COLO668 (cell line): ENCODE results near the gene MTCH2.
"Not testable (repeated sequence)": the region's sequence is repeated elsewhere in the genome, so short reads cannot be mapped to it uniquely, and the experiment has no call there.

Experiments
- DNase-seq: peaks from one replicate; lab custom pipeline; 2025; ENCODE audit not compliant: unreplicated experiment; lab: John Stamatoyannopoulos, UW

MTCH2 gene

DNA sequence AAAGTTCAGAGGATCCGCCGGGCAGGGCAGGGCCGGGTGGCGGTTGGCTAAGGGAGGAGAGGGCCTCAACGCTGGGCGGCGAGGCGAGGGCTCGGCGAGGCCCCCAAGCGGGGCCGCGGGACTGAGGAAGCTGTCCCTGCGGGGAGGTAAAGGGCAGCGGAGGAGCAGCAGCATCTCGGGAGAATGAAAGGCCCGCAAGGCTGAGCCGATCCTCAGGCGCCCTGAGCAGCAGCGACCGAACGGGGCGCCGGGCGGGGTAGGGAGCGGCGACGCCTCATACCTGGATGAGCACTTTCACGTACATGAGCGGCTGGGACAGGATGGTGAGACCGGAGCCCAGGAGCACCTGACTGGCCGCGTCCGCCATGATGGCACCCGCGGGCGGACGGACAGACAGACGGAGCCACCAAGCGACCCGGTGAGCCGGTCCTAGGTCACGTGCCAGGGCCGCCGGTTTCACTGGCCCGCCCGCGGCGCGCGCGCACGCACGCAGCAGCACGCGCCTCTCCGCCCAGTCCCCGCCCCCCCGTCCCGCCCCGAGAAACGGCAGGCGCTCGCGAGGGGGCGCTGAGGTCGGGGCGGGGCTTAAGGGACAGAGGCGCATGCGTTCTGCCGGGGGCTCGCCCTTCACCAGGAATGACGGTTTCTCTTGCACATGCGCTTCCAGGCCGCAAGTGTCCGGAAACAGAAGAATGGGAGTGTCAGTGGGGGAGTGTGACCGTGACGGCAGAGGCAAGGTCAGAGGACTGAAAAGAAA lies at the start of gene MTCH2:
TSS of gene MTCH2 (minus strand) at position 461 of the 757 bp plus-strand sequence. CDS start at position 367, 94 bp downstream.
- peak; percentile 99 for DNase-seq

DNA sequence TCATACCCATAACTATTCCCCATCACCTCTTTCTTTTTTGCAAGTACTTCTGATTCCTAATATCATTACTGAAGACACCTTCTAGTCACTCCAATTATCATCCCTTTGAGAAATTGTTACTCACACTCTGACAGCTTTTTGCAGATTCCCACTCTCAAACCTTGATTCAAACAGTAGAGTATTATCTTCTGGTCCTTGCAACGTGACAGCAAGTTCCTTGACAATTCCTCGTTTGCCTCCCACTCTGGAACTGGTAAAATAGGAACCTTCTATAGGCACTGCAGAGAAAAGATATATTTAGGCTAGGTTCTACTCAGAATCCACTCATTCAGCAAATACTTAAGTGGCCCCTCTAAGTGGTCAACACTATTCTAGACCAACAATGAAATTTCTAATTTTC lies 49.6 kb upstream of the MTCH2 start:
- DNase-seq: no peak

DNA sequence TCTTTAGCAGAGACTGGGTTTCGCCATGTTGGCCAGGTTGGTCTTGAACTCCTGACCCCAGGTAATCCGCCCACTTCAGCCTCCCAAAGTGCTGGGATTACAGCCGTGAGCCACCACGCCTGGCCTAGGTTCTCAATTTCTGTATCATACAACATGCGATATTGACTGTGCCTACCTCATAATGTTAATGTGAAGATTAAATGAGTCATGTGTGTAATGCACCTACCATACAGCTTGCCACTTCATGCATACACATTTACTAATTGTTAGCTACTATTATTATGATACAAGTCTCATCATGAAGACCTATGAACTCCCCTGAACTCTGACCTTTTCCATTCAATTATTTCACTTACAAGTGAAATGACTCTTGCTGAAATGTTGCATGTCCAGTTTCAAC lies 47.1 kb upstream of the MTCH2 start:
- DNase-seq: no peak

DNA sequence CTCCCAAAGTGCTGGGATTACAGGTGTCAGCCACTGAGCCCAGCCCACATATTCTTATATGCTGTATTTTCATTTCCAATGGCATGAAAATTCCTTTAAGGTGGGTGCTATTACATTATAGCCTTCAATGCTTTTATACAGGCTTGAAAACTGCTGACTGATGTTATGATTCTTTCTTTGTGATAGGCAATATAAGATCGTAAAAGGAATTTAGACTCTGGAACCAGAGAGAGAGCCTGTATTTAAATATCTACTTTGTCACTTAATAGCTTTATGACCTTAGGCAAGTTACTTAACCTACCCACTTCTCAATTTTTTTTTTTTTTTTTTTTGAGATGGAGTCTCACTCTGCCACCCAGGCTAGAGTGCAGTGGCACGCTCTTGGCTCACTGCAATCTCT lies 46.6 kb upstream of the MTCH2 start:
- no peak for DNase-seq

DNA sequence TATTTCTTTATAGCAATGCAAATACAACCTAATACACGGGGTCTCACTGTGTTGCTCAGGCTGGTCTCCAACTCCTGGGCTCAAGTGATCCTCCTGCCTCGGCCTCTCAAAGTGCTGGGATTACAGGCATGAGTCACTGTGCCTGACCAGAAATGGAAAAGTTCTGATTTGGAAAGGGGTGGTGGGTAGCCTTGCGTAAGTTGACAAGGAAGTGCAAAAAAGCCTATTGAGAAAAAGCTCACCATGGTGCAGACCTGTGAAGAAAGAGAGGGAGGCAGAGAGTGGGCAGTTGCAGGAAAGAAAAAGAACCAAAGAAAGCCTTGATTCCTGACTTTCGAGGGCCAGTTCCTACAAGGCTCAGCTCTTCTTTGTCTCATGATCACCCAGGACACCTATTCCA lies 45.8 kb upstream of the MTCH2 start:
- no peak for DNase-seq

DNA sequence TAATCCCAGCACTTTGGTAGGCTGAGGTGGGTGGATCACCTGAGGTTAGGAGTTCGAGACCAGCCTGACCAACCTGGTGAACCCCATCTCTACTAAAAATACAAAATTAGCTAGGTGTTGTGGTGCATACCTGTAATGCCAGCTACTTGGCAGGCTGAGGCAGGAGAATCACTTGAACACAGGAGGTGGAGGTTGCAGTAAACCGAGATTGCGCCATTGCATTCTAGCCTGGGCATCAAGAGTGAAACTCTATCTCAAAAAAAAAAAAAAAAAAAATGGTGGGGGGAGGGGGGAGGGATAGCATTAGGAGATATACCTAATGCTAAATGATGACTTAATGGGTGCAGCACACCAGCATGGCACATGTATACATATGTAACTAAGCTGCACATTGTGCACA lies 44.3 kb upstream of the MTCH2 start:
- DNase-seq: not testable (repeated sequence)

DNA sequence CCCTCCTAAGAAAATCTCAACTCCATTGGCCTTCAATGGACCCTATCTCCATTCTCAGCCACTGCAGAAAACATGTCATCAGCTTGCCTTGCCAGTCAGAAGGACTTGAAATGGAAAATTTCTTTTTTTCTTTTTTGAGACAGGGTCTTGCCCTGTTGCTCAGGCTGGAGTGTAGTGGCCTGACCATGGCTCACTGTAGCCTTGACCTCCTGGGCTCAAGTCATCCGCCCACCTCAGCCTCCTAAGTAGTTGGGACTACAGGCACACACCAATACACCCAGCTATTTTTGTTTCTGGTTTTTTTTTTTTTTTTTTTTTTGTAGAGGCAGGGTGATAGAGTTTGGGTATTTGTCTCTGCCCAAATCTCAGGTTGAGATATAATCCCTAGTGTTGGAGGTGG lies 43.8 kb upstream of the MTCH2 start:
- no peak for DNase-seq

DNA sequence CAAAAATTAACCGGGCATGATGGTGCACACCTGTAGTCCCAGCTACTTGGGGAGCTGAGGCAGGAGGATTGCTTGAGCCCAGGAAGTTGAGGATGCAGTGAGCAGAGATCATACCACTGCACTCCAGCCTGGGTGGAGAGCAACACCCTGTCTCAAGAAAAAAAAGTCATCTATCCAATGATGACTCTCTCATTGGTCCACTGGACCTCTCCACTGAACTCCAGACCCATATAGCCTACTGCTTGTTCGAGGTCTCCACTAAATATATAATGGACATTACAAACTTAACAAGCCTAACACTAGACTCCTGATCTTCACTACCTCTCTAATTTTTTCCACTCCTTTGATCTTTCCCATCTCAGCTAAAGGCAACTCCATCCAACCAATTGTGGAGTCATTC lies 33.5 kb upstream of the MTCH2 start:
- no peak for DNase-seq

DNA sequence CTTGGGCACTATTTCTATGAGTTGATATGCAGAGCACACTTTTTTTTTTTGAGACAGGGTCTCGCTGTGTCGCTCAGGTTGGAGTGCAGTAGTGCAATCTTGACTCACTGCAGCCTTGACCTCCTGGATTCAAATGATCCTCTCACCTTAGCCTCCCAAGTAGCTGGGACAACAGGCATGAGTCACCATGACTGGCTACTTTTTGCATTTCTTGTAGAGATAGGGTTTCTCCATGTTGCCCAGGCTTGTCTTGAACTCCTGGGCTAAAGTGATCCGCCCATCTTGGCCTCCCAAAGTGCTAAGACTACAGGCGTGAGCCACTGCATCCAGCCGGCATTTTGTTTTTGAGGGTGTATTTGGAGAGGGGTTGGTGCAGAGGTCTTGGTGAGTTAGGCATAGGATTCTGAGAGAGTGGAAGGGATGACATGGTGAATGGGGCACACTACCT lies 29.9 kb upstream of the MTCH2 start:
- DNase-seq: no peak

DNA sequence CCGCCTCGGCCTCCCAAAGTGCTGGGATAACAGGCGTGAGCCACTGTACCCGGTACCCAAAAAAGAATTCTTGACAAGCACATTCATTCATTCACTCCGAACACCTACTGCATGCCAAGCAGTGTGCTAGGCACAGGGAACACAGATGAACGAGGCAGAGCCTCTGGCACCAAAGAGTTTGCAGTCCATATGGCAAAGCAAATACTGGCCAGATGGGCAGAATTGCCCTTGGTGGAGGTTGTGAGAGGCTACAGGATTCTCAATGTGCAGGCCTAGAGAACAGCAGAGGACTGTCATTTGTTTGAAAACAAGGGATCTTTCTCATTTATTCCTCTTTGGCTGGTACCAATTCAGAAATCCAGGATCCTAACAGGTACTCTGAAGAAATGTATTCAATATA lies 27.5 kb upstream of the MTCH2 start:
- DNase-seq: no peak

DNA sequence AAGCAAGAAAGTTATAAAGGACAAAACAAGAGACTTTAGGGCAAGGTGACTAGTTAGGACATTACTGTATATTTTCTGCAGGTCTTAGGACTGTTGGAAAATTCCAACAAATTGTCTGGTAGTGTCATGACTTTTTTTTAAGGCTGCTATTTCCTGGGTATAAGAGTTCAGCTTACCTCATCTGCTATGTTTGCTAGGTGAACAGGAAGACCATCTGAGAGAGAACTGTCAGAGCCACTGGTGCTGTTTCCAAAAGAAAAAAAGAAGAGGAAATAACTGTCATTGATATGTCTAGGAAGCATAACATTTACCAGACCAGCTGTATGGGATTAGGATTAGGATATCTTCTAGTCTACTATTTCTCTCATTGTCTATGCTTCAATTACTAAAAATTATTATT lies 26.3 kb upstream of the MTCH2 start:
- no peak for DNase-seq

DNA sequence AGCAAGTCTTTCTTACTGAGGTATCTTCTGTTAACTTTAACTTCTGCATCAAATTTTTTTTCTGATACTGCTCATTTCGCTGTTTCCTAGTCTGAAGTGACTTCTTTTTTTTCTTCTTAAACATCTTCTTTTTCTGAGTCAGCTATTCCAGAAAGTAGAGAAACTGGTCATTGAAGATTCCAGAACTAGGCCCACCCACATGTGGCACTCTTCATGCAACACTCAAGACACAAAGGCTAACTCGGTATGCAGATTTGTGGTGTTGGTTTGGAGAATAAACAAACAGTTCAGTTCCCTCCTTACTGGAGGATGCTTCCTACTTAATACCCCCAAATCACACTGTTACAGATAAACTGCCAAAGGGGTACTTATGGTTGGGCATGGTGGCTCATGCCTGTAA lies 25.2 kb upstream of the MTCH2 start:
- DNase-seq: no peak

DNA sequence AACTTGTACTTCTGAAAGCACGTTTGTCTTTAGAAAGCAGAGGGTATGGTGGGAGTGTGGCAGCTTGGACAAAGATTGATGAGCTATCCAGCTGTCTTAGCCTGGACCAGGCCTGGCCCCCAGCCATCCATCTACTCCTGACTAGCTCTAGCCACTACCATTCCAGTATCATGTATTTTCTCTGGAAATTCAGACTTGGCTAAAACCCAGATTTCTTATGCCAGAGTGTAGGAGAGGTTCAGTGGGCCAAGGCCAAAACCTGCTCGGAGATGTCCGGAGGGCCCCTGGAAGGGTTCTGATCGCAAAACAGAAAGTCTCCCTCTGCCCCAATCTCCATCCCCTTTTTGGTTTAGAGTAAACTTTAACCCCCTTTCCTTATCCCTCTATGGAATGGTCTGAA lies 24.8 kb upstream of the MTCH2 start:
- no peak for DNase-seq

DNA sequence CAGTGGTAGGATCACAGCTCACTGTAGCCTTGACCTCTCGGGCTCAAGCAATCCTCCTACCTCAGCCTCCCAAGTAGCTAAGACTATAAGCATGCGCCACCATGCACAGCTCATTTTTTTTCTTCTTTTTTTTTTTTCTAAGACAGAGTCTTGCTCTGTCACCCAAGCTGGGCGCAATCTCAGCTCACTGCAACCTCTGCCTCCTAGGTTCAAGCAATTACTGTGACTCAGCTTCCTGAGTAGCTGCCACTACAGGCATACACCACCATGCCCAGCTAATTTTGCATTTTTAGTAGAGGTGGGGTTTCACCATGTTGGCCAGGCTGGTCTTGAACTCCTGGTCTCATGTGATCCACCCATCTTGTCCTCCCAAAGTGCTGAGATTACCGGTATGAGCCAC lies 22.6 kb upstream of the MTCH2 start:
- DNase-seq: not testable (repeated sequence)

DNA sequence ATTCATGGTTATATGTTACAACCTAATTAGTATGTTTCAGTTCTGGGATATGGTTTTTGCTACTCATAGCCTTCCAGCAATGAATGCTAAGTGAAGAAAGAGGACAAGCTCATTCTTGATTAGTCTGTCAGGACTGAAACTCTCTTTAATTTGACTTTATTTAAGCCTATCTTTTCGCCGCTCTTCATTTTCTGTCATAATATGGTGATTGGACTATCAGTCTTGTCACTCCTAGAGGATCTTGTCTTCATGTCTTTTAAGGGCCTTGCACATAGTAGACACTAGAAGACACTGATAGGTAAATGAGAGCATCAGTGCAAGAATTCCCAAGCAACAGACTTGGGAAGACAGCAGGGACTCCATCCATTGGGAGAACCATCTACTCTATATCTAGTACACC lies 18.9 kb upstream of the MTCH2 start:
- no peak for DNase-seq

DNA sequence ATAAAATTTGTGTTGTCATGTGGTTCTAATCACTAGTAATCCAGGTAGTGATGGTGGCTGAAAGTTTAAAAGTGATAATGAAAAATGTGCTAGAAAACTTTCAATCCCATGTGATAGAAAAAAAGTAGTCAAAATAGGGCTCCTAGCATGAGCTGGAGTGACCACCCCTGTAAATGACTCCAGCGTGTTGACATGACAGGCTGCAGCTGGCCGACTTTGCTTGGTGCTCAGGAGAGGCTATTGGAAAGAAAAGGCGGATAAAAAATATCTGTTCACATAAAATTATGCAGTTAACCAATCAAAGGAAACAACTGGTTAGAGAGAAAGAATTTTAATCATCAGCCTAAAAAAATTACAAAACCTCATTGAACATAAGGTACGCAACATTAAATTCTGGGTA lies 16.9 kb upstream of the MTCH2 start:
- no peak for DNase-seq

DNA sequence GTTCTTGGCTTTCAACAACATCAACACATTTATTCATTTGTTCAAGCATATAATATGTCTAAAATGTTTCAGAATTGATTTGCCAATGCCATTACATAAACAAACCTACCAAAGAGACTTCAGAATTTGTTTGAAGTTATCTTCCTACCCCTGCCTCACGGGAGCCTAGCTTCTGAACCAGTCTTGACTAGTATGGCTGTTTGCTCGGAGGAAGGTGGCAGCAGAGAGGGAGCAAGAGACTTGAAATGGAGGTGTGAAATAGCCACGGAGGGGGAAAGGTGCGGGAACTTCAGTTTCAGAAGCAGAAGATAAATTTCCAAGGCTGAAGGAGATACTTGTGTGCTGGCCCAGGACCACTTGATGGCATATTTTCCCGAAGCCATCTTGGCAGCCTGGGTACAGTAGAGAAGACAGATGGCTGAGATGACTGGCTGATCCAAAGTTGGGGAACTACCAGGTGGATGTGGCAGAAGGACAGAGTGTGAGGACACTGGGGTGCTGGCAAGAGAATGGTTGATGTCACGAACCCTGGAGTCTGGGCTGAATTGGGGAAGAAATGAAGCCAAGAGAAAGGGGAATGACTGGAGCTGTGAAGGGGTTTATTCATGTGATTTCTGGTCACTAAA lies 14.0 kb upstream of the MTCH2 start:
- no peak for DNase-seq

DNA sequence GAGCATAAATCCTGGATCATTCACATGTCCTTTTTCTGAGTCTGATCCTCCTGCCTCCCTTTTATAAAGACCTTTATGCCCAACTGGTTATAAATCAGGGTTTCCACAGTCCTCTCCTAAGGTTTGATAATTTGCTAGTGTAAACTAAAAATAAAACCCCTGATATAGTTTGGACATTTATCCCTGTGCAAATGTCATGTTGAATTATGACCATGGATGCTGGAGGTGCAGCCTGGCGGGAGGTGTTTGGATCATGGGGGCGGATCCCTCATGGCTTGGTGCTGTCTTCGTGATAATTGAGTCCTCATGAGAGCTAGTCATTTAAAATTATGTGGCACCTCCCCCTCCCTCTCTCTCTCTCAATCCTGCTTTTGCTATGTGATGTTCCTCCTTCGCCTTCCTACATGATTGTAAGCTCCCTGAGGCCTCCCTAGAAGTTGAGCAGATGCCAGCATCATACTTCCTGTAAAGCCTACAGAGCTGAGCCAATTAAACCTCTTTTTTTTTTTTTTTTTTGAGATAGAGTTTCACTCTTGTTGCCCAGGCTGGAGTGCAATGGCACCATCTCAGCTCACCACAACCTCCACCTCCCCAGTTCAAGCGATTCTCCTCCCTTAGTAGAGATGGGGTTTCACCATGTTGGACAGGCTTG lies 9.6 kb upstream of the MTCH2 start:
- DNase-seq: no peak

DNA sequence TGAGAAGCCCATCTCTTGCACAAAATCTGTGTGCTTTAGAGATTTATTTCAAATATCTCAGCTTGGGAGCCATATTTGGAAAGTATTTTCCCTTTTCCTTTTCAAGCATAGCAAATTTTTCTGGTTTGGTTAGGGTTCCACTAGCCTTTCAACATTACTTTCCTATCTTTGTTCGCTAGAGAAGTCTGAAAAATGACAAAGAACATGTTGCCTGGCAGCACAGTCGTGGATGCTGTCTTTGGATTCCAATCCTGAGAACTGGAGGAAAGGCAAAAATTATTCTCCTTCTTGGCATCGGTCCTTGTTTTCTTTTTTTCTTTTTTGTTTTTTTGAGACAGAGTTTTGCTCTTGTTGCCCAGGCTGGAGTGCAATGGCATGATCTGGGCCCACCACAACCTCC lies 6.9 kb upstream of the MTCH2 start:
- no peak for DNase-seq

DNA sequence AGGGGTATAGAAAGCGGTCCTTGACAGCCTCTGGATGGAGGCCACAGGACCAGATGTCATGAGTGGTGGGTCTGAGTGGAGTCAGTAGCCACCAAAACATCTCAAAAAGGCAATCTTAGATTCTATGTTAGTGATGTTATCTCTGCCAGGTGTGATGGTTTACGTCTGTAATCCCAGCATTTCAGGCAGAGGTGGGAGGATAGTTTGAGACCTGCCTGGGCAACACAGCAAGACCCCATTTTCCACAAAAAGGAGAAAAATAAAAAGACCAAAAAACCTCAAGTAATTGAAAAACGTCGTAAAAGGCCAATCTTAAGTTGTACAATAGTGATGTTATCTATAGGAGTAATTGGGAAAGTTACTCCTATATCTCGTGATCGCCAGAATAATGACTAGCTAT lies 3.7 kb upstream of the MTCH2 start:
- DNase-seq: no peak

DNA sequence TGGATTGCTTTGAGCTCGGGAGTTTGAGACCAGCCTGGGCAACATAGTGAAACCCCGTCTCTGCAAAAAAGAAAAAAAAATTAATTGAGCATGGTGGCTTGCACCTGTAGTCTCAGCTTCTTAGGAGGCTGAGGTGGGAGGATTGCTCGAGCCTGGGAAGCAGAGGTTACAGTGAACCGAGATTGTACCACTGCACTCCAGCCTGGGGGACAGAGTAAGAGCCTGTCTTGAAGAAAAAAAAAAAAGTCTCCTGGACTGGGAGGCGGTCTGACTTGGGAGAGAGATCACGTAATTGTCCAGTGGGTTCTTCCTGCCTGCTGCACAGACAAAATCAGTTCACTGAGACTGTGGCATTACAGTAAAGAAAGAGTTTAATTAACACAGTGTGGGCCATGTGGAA lies 3.1 kb upstream of the MTCH2 start:
- DNase-seq: no peak

DNA sequence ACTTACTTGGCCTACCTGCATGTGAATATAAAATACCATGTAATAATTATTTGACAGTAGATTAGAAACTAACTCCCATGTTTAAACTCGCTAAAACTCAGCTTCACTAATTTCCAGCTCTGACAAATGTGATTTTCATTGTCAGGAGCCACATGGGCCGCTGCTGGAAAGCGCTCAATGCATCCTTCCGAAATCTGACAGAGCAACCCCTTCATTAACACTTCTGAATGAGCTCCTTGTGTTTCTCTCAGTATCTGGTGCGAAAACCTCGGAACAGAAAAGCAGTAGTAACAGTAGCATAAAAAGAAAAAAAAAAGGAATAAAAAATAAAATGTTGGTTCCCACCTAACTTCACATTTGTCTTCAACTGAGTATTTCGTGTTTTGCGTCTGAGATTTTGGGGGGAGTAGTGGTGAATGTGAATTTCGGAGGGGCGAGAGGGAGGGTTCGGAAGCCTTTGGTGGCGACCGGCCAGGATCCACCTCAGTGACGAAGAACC lies 710 bp downstream of the MTCH2 start:
- no peak for DNase-seq
